MCF 10A (cell line): ENCODE data around the gene CPA5. TPM values are rescaled to one million over a fixed set of nuclear protein-coding genes. Genes with fewer than 3 reads are reported as not detected.

Experiments used
- BruUV-seq: library from RNA; stranded (reverse); fragments of 400-500 nt; replicated peaks from 2 replicates; lab custom pipeline; 2021; lab: Mats Ljungman, UMichigan
- CTCF ChIA-PET: fragments of 300-600 bp; sonication (Branson Sonifier 250); formaldehyde crosslinking; extraction: SDS; loops from one replicate; lab custom pipeline; 2021; ENCODE audit warnings: antibody characterized with exemption, inconsistent platforms; lab: Yijun Ruan, JAX
- POLR2A ChIA-PET: fragments of 300-600, 350-650 bp; sonication (Branson Sonifier 250); formaldehyde crosslinking; extraction: SDS; loops from one replicate; lab custom pipeline; 2020; ENCODE audit warnings: antibody characterized with exemption, inconsistent platforms; lab: Yijun Ruan, JAX
- DNase-seq: peaks from one replicate; pipeline ENCODE4 v3.0.0-alpha.2; 2018; ENCODE audit not compliant: unreplicated experiment
- H3K27ac Mint-ChIP-seq: one replicate; pipeline ENCODE4 v1.8.0; 2022; ENCODE audit warnings: mild to moderate bottlenecking, low read depth, mixed read lengths; ENCODE audit not compliant: unreplicated experiment
- H3K27me3 Mint-ChIP-seq: one replicate; pipeline ENCODE4 v1.8.0; 2022; ENCODE audit warnings: mixed read lengths; ENCODE audit not compliant: insufficient read depth, unreplicated experiment
- H3K36me3 Mint-ChIP-seq: one replicate; pipeline ENCODE4 v1.8.0; 2022; ENCODE audit warnings: mild to moderate bottlenecking, moderate library complexity, mixed read lengths; ENCODE audit not compliant: insufficient read depth, unreplicated experiment
- H3K4me1 Mint-ChIP-seq: one replicate; pipeline ENCODE4 v1.8.0; 2022; ENCODE audit warnings: mixed read lengths; ENCODE audit not compliant: insufficient read depth, unreplicated experiment
- H3K4me3 Mint-ChIP-seq: one replicate; pipeline ENCODE4 v1.8.0; 2022; ENCODE audit warnings: mild to moderate bottlenecking, moderate library complexity, mixed read lengths; ENCODE audit not compliant: unreplicated experiment
- H3K9me3 Mint-ChIP-seq: one replicate; pipeline ENCODE4 v1.8.0; 2022; ENCODE audit warnings: mixed read lengths; ENCODE audit not compliant: unreplicated experiment
- CTCF ChIP-seq: fragments of 200-600 bp; IDR thresholded peaks from one replicate; pipeline ENCODE4 v1.8.0; 2022; ENCODE audit warnings: antibody characterized with exemption, mild to moderate bottlenecking; ENCODE audit not compliant: unreplicated experiment
- intact Hi-C: fragments of 100-400 bp; cut with micrococcal nuclease; formaldehyde crosslinking; loops from 2 replicates; pipeline ENCODE4 v1.14.1; 2022
- total RNA-seq: library from RNA; stranded (reverse); gene quantifications from 2 replicates; pipeline ENCODE4 v1.2.3, GENCODE V29; 2022

The CPA5 gene
- total RNA-seq, 1 experiment from 2014 or later = 0.42 TPM

GRCh38 chr7:130397051-130397757, 52.6 kb downstream of the CPA5 start:
- Mint-ChIP-seq H3K36me3 (peaks cover 11% of the 10 kb centered on the region), H3K4me1 (no peaks in the 10 kb centered on the region), H3K9me3 (no peaks in the 10 kb centered on the region), H3K27ac (no peak overlapping the region), H3K4me3 (no peak overlapping the region), H3K27me3 (no peaks in the 10 kb centered on the region)
- no peak for TF ChIP-seq CTCF
- POLR2A ChIA-PET = interaction anchor here (0.7 kb wide), 1 partner anchor 175 kb away, joined by 3 read pairs; no protein-coding TSS in a partner anchor
- intact Hi-C loops = no loop called here
- CTCF ChIA-PET = no interaction called here
- BruUV-seq = no TSS peak
- DNase-seq = no peak

DNA sequence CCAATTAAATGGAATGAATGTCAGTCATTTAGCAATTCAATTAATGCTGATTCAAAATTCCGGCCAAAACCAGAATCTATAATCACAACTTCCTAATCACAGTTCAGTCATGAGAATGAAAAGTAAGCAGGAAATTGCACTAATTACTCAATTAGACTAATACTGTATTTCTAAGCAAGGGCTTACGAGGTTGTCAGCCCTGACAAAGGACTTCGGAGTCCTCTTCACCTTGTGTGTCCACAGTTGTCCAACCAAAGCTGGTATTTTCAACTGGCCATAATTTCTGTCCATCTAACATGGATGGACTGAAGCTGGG, 53.1 kb downstream of the CPA5 start:
- CTCF ChIA-PET = no interaction called here
- no TSS peak for BruUV-seq
- no peak for TF ChIP-seq CTCF
- POLR2A ChIA-PET = no interaction called here
- Mint-ChIP-seq H3K4me3 (no peak overlapping the region), H3K9me3 (no peaks in the 10 kb centered on the region), H3K27me3 (no peaks in the 10 kb centered on the region), H3K27ac (no peak overlapping the region), H3K36me3 (peaks cover 16% of the 10 kb centered on the region), H3K4me1 (no peaks in the 10 kb centered on the region)
- intact Hi-C loops = no loop called here
- no peak for DNase-seq

DNA sequence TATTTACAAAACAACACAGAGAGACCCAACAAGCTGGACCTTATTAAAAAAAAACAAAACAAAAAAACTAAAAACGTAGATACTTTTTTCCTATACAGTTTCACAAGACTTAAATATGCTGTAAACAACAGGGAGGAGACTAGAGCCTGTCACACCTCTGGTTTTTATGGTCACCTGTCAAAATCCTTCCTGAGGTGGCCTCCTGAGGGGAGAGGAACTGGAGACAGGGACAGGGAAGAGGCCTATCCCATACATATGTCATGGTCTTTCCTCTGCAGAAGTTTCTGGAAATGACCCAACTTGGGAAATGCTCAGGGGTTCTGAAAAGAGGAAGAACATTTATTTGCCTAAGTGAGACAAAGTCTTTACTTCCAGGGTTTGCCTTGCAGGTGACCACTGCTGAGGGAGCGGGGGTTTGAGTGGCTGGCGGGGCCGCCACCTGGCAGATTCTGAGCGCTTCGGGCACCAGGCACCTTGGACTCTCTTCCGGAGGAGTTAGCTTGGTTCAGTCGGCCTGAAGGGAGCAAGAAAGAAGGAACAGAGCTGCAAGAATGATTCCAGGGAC, 54.0 kb downstream of the CPA5 start:
- ChIA-PET CTCF (no interaction called here), POLR2A (no interaction called here)
- Mint-ChIP-seq H3K27ac (no peak overlapping the region), H3K4me3 (no peak overlapping the region), H3K9me3 (no peaks in the 10 kb centered on the region), H3K4me1 (no peaks in the 10 kb centered on the region), H3K27me3 (no peaks in the 10 kb centered on the region), H3K36me3 (peaks cover 18% of the 10 kb centered on the region)
- intact Hi-C loops = no loop called here
- TF ChIP-seq CTCF = no peak
- no TSS peak for BruUV-seq
- no peak for DNase-seq

DNA sequence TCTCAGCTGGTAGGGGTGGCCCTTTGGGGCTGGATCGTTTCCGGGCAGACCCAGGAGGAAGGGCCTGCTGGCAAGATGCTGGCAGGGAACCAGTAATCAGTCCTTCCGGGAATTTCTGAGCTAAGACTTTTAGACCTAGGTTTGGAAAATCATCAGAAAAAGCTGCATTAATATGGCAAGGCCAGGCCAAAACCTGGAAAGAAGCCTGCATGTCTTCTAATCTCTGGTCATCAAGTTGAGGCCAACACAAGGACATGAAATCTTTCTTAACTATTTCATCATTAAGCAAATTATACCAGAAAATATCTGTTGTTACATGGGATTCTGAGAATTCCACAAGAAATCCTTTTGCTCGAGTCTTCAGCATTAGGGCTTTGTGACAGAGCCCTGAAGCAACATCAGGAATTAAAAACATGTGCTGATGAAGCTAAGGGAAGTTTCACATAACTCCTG, 55.5 kb downstream of the CPA5 start:
- Mint-ChIP-seq H3K9me3 (no peaks in the 10 kb centered on the region), H3K36me3 (peaks cover 24% of the 10 kb centered on the region), H3K27ac (no peak overlapping the region), H3K4me3 (no peak overlapping the region), H3K4me1 (no peaks in the 10 kb centered on the region), H3K27me3 (no peaks in the 10 kb centered on the region)
- BruUV-seq = no TSS peak
- POLR2A ChIA-PET = no interaction called here
- DNase-seq = no peak
- CTCF ChIA-PET = interaction anchor here (0.6 kb wide), 1 partner anchor 21 kb away, joined by 3 read pairs; no protein-coding TSS in a partner anchor
- intact Hi-C loops = no loop called here
- no peak for TF ChIP-seq CTCF
